ENCODE results near the gene FHDC1. TPM values are rescaled to one million over a fixed set of nuclear protein-coding genes. Genes with fewer than 3 reads are reported as not detected.

Gene FHDC1
- total RNA-seq, 4 donors from 2014 or later, result 0.96 to 2.0 (median 1.2) TPM

DNA sequence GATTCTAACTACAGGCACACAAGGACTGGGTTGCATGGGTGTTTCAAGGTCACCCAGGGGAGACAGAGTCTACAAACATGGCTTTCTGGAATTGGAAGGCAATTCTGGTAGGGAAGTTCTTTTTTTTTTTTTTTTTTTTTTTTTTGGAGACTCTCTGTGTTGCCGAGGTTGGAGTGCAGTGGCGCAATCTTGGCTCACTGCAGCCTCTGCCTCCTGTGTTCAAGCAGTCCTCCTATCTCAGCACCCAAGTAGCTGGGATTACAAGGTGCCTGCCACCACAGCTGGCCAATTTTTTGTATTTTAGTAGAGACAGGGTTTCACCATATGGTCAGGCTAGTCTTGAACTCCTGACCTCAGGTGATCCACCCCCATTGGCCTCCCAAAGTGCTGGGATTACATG lies 16.3 kb upstream of the FHDC1 start:
- ATAC-seq (ENCODE audit: low FRiP score) (no peak), DNase-seq (ENCODE audit: low spot score) (no peak)
- TF ChIP-seq, protein P1, sequence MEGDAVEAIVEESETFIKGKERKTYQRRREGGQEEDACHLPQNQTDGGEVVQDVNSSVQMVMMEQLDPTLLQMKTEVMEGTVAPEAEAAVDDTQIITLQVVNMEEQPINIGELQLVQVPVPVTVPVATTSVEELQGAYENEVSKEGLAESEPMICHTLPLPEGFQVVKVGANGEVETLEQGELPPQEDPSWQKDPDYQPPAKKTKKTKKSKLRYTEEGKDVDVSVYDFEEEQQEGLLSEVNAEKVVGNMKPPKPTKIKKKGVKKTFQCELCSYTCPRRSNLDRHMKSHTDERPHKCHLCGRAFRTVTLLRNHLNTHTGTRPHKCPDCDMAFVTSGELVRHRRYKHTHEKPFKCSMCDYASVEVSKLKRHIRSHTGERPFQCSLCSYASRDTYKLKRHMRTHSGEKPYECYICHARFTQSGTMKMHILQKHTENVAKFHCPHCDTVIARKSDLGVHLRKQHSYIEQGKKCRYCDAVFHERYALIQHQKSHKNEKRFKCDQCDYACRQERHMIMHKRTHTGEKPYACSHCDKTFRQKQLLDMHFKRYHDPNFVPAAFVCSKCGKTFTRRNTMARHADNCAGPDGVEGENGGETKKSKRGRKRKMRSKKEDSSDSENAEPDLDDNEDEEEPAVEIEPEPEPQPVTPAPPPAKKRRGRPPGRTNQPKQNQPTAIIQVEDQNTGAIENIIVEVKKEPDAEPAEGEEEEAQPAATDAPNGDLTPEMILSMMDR (IDR thresholded peaks at IDR 0.05), result no peak

DNA sequence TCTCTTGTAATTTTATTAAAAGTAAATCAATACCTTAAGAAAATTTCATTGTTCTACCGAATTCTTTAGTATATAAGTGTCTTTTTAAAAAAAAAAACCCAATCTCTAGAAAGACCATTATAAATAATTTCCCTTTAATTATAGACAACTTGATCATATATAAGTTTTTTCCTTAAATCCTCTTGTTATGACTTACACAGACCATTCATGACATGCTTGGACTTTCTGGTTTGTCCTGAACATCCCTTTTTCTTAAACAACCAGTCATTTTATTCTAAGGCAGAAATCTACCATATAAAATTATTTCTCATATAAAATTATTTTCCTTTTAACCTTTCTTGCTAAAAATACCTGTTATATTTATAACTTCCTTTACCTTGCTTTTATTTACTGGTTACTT lies 15.4 kb upstream of the FHDC1 start:
- TF ChIP-seq, protein P1 (IDR thresholded peaks at IDR 0.05), result no peak
- no peak for DNase-seq (ENCODE audit: low spot score)
- ATAC-seq (ENCODE audit: low FRiP score), result no peak

DNA sequence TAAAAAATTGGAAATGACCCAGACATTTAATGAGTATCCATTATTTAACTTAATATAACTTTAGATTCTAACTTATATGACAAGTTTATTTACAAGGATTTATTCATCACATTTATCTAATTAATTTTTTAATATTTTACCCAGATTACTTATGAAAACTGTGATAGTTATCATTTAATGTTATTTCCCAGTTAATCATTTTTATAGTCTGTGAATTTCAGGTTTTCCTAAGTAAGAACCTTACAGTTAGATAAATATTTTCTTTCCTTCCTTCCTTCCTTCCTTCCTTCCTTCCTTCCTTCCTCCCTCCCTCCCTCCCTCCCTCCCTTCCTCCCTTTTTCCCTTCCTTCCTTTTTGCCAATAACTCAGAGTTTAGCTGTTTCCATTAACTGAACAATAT lies 14.8 kb upstream of the FHDC1 start:
- DNase-seq (ENCODE audit: low spot score) (no peak), ATAC-seq (ENCODE audit: low FRiP score) (no peak)
- TF ChIP-seq, protein P1 (IDR thresholded peaks at IDR 0.05), result no peak

DNA sequence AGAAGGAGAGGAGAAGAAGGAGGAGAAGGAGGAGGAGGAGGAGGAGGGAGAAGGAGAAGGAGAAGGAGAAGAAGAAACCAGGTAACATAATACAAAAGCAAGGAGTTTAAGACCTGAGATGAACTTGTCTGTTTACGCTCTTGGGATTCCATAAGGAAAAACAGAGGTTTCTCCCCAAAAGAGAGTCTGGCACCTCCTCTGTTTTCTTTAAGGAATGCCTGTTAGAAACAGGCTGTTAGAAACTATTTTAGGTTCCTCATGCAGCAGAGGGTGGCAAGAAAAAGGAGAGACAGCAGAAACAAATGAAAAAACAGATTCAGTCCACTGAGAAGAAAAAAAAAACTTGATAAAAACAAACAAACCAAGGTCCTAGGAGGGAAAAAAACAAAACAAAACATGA lies 10.3 kb upstream of the FHDC1 start:
- DNase-seq (ENCODE audit: low spot score), result no peak
- ATAC-seq (ENCODE audit: low FRiP score), result no peak
- TF ChIP-seq, protein P1 (IDR thresholded peaks at IDR 0.05), result no peak

DNA sequence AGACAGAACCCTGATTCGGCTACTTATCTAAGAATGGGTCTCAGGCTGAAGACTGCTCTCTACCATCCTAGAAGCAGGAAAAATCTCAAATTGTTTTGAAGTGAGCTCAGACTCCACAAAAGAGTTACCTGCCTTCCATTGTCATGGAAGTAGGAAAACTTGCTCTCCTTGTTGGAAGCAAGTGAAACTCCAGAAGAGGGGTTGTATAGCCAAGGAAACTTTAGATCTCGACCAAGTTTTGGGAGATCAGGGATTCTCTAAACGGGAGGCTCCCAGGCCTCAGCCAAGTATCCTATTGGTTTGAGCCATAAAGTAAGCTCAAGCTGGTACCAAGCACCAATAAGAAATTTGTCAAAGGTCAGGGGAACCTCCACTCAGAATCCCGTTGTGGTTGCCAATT lies 9.2 kb upstream of the FHDC1 start:
- no peak for ATAC-seq (ENCODE audit: low FRiP score)
- no peak for DNase-seq (ENCODE audit: low spot score)
- TF ChIP-seq, protein P1 (IDR thresholded peaks at IDR 0.05), result no peak

DNA sequence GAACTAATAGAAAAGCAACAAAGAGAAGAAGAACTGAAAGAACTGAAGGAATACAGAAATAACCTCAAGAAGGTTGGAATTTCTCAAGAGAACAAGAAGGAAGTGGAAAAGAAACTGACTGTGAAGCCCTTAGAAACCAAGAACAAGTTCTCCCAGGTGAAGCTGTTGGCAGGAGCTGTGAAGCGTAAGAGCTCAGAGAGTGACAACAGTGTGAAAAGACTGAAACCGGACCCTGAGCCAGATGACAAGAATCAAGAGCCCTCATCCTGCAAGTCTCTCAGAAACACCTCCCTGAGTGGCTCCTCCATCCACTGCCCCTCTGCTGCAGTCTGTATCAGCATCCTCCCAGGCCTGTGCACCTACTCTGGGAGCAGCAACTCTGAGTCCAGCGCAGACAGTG lies 8.4 kb upstream of the FHDC1 start:
- ATAC-seq (ENCODE audit: low FRiP score) (no peak), DNase-seq (ENCODE audit: low spot score) (no peak)
- TF ChIP-seq, protein P1 (IDR thresholded peaks at IDR 0.05), result no peak

DNA sequence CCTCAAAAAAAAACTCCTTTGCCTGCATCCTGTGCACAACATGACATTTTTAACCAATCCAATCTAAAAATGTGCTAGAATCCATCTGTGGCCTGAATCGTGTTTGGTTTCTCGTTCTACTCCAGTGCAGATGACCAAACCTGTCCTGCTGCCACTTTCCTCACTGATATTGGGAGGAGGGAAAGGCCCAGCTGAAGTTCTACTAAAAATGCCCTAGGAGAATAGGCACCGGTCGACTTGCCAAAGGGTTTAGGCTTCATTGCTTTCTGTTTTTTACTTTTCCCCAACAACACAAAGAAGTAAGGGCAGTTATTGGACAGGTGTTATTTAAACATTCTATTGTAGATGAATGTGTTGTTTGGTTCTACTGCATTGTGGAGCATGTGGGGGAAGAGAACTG lies 7.8 kb upstream of the FHDC1 start:
- TF ChIP-seq, protein P1 (IDR thresholded peaks at IDR 0.05), result no peak
- no peak for ATAC-seq (ENCODE audit: low FRiP score)
- no peak for DNase-seq (ENCODE audit: low spot score)

Measured in omental fat pad (tissue), 4 donors.